ENCODE measurements around the gene RNF44.
"Not testable (repeated sequence)": the region's sequence is repeated elsewhere in the genome, so short reads cannot be mapped to it uniquely, and the experiment has no call there.

RNF44 gene

GRCh38 chr5:176552332-176552869 lies 15.2 kb upstream of the RNF44 start:
- DNase-seq (ENCODE audit: low read depth): no peak

- DNase-seq (ENCODE audit: low read depth): not testable (repeated sequence)
Measured at GRCh38 chr5:176550937-176551336, 13.7 kb upstream of the RNF44 start.

GRCh38 chr5:176550275-176550831 lies 13.2 kb upstream of the RNF44 start:
- DNase-seq (ENCODE audit: low read depth): no peak

GRCh38 chr5:176549871-176550270 lies 12.7 kb upstream of the RNF44 start:
- no peak for DNase-seq (ENCODE audit: low read depth)

- DNase-seq (ENCODE audit: low read depth): no peak
Measured at GRCh38 chr5:176548967-176549444, 11.8 kb upstream of the RNF44 start, which contains the start of gene CDHR2. Gene CDHR2 (plus strand): TSS chr5:176549342. CDS start chr5:176565353, 16,011 bp downstream.

- no peak for DNase-seq (ENCODE audit: low read depth)
Measured at GRCh38 chr5:176547802-176548201, 10.6 kb upstream of the RNF44 start.

GRCh38 chr5:176545737-176546509 lies 8.7 kb upstream of the RNF44 start:
- DNase-seq (ENCODE audit: low read depth): no peak

GRCh38 chr5:176545388-176545736 lies 8.2 kb upstream of the RNF44 start:
- DNase-seq (ENCODE audit: low read depth): no peak

- DNase-seq (ENCODE audit: low read depth): no peak
Measured at GRCh38 chr5:176543428-176544182, 6.4 kb upstream of the RNF44 start.

GRCh38 chr5:176542596-176543427 lies 5.6 kb upstream of the RNF44 start:
- DNase-seq (ENCODE audit: low read depth): no peak

- no peak for DNase-seq (ENCODE audit: low read depth)
Measured at GRCh38 chr5:176542135-176542595, 5.0 kb upstream of the RNF44 start.

GRCh38 chr5:176541338-176542134 lies 4.3 kb upstream of the RNF44 start:
- peak; percentile 48 for DNase-seq (ENCODE audit: low read depth)

GRCh38 chr5:176540956-176541337 lies 3.7 kb upstream of the RNF44 start:
- DNase-seq (ENCODE audit: low read depth): no peak

GRCh38 chr5:176540476-176540899 lies 3.3 kb upstream of the RNF44 start:
- DNase-seq (ENCODE audit: low read depth): no peak

GRCh38 chr5:176538989-176539384 lies 1.8 kb upstream of the RNF44 start:
- DNase-seq (ENCODE audit: low read depth): no peak

- no peak for DNase-seq (ENCODE audit: low read depth)
Measured at GRCh38 chr5:176538230-176538988, 1.2 kb upstream of the RNF44 start.

GRCh38 chr5:176537554-176538229 lies 490 bp upstream of the RNF44 start:
- DNase-seq (ENCODE audit: low read depth): peak; percentile 95

GRCh38 chr5:176536132-176536901 lies 885 bp downstream of the RNF44 start:
- peak; percentile 68 for DNase-seq (ENCODE audit: low read depth)
